Measurements from ENCODE around the gene INPP5D. TPM values are rescaled to one million over a fixed set of nuclear protein-coding genes. Genes with fewer than 3 reads are reported as not detected.

INPP5D gene
- total and polyA plus RNA-seq, 2 of the 8 experiments (the other 6 are each of a cell fraction or from before 2014, with no cell fraction given) = 4.5 to 7.1 TPM

DNA sequence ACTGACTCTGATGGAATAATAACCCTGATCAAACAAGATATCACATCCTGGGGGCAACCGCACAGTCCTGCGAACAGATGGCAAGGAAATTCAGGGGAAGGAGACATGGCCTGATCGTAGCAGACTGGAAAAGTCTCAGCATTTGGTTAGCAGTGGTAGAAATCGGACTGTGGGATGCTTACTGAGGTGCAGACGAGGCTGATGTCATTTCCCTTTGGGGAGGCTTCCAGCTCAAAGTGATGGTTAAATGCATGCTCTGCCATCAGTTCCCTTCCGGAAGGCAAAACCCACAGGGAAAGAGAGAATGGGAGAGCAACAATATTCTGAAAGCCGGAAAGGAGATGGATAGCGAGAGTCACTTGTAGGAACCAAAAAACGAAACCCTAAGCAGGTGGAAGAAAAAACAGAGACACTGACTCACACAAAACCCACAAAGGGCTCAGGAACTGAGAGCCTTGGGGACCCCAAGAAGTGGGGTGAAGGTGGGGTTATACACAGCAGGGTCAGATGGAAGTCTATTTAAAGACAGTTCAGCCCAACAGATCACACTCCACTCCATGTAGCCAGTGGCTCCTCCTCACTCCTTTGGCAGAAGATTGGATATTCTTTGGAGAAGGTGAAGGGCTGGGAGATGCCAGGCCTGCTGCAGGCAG, 93.1 kb downstream of the INPP5D start:
- no peak for TF ChIP-seq SAP30 (IDR thresholded peaks at IDR 0.05; ENCODE audit: insufficient read depth, insufficient replicate concordance, low read length)
- no peak for TF ChIP-seq HDAC2 (IDR thresholded peaks at IDR 0.05; ENCODE audit: borderline replicate concordance in 1 of 2, low read depth in 2 of 2, low read length in 2 of 2)
- Histone ChIP-seq H2BK12ac (ENCODE audit: low read depth, low read length) (no peak overlapping the region), H3K9me3 (ENCODE audit: insufficient read depth in 2 of 2, low read depth in 1 of 2, low read length in 1 of 2) (no peaks in the 10 kb centered on the region), H3K23ac (ENCODE audit: insufficient read length) (no peak overlapping the region), H3K56ac (replicated peaks; ENCODE audit: insufficient read length, low read depth, low read length) (no peak overlapping the region), H4K5ac (ENCODE audit: insufficient read length, low read depth, low read length) (no peak overlapping the region), H2AFZ (ENCODE audit: low read length) (no peak overlapping the region), H3K36me3 (ENCODE audit: control insufficient read depth in 2 of 4, insufficient read depth in 4 of 4, low read length in 3 of 4) (no peaks in the 10 kb centered on the region; a peak in 2 of 8 replicates), H2BK5ac (ENCODE audit: low read depth, low read length) (no peak overlapping the region), H3K4me2 (ENCODE audit: insufficient read depth in 1 of 2, low read depth in 2 of 2, low read length in 2 of 2) (no peak overlapping the region), H3K27ac (ENCODE audit: low read depth, low read length) (no peak overlapping the region), H3K9ac (replicated peaks in 1 of 4; ENCODE audit: extremely low read depth in 1 of 4, low read depth in 3 of 4, low read length in 3 of 4) (no peak overlapping the region), H3K27me3 (replicated peaks in 1 of 4; ENCODE audit: control insufficient read depth in 3 of 4, extremely low read depth in 1 of 4, insufficient read depth in 3 of 4, low read length in 3 of 4) (no peaks in the 10 kb centered on the region), H4K20me1 (replicated peaks in 1 of 2; ENCODE audit: control insufficient read depth in 1 of 2, insufficient read depth in 2 of 2, low read length in 2 of 2) (no peaks in the 10 kb centered on the region), H3K23me2 (ENCODE audit: low read depth, low read length) (no peaks in the 10 kb centered on the region; the same call in 1 of the 2 replicates), H3K79me1 (ENCODE audit: low read depth, low read length) (no peaks in the 10 kb centered on the region), H2BK20ac (ENCODE audit: low read length) (no peak overlapping the region), H4K8ac (ENCODE audit: extremely low read depth, insufficient read depth, low read length) (no peak overlapping the region), H3K4me3 (ENCODE audit: extremely low read depth in 1 of 4, insufficient read depth in 2 of 4, low read depth in 3 of 4, low read length in 4 of 4) (no peak overlapping the region), H4K91ac (replicated peaks; ENCODE audit: insufficient read length, low read length) (no peak overlapping the region), H2BK120ac (replicated peaks; ENCODE audit: low read depth, low read length) (no peak overlapping the region), H3K79me2 (ENCODE audit: control insufficient read depth in 1 of 2, insufficient read depth in 2 of 2, low read length in 2 of 2) (no peaks in the 10 kb centered on the region), H3K4me1 (replicated peaks in 1 of 4; ENCODE audit: control insufficient read depth in 3 of 4, insufficient read depth in 4 of 4, low read length in 3 of 4) (no peaks in the 10 kb centered on the region), H3K18ac (ENCODE audit: extremely low read depth, low read length) (no peak overlapping the region), H2BK15ac (ENCODE audit: low read length) (no peak overlapping the region), H2AK5ac (ENCODE audit: low read depth, low read length) (no peak overlapping the region), H3K14ac (ENCODE audit: insufficient read length) (no peak overlapping the region), H3K4ac (replicated peaks; ENCODE audit: insufficient read length, low read depth, low read length) (no peak overlapping the region)
- 88% methylated on average over 9 of the region's 9 CpGs; no CpG with 5 or more reads in 1 of the 2 experiments for WGBS, 2 experiments (ENCODE audit: extremely low coverage in 1 of 2, insufficient coverage in 1 of 2, insufficient read length in 1 of 2, insufficient replicate concordance in 2 of 2, low coverage in 1 of 2, low lambda C conversion rate in 2 of 2, missing lambda C conversion rate in 1 of 2)
- CTCF ChIA-PET (ENCODE audit: partially characterized antibody) = interaction anchor here (1.0 kb wide), 1 partner anchor 10 kb away, joined by 4 read pairs; no protein-coding TSS in a partner anchor
- FAIRE-seq = no peak
- DNase-seq (ENCODE audit: low read depth in 1 of 2, low spot score in 2 of 2) = no peak
- POLR2A ChIA-PET (ENCODE audit: partially characterized antibody) = no interaction called here

Measured in H1 (cell line).